ENCODE results near the gene CTBP2.

The CTBP2 gene

DNA sequence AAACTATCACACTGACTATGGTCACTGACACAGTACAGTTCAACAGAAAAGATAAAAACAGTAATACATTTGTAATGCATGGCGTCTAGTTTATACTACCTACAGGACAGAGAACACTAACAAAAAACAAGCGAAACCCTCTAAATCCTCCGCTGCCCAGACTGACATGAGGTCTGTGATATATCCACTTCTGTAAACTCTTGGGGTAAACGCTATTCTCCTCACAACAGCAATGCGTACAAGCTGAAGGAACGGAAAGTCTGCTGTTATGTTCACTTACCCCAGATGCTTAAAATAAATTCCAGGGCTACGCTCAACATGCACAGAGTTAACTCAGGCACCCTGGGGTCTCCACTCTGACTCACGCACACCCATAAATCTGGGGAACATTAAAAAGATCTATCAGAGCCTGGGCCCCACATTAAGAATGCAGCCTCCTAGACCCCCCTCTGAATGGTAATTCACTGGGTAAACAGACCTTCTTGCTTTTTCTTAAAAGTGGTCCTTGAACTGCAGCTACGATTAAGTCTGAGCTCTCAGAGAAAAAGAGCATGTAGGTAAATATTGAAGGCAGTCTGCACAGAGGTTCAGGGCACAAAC is 105.6 kb downstream of the CTBP2 start:
- TF ChIP-seq, protein P1, sequence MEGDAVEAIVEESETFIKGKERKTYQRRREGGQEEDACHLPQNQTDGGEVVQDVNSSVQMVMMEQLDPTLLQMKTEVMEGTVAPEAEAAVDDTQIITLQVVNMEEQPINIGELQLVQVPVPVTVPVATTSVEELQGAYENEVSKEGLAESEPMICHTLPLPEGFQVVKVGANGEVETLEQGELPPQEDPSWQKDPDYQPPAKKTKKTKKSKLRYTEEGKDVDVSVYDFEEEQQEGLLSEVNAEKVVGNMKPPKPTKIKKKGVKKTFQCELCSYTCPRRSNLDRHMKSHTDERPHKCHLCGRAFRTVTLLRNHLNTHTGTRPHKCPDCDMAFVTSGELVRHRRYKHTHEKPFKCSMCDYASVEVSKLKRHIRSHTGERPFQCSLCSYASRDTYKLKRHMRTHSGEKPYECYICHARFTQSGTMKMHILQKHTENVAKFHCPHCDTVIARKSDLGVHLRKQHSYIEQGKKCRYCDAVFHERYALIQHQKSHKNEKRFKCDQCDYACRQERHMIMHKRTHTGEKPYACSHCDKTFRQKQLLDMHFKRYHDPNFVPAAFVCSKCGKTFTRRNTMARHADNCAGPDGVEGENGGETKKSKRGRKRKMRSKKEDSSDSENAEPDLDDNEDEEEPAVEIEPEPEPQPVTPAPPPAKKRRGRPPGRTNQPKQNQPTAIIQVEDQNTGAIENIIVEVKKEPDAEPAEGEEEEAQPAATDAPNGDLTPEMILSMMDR (IDR thresholded peaks at IDR 0.05; ENCODE audit: insufficient read depth, low read length, poor library complexity, severe bottlenecking) = no peak
- Histone ChIP-seq H3K36me3 (ENCODE audit: control insufficient read depth, insufficient read depth, low read length) (no peaks in the 10 kb centered on the region), H3K4me3 (replicated peaks; ENCODE audit: low read depth, low read length) (no peak overlapping the region), H3K27me3 (replicated peaks; ENCODE audit: control insufficient read depth, insufficient read depth, low read length) (no peaks in the 10 kb centered on the region; the same call in none of the 2 replicates)
- no peak for DNase-seq (ENCODE audit: extremely low read depth, insufficient read length)

DNA sequence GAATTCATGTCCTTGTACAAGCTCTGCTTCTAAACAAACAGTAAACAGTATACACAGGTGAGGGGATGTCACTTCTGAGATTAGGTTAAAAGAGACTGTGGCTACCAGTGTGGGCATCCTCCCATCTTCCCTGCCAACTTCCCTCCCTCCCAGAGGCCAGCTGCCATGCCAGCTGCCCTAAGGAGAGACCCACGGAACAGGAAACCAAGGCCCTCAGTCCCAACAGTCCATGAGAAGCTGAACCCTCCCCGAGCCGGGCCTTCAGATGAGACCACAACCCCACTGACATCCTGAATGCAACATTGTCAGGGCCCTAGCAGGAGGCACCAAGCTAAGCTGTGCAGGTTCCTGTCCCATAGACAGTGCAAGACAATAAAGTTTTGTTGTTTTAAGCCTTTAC is 106.1 kb downstream of the CTBP2 start:
- H3K4me3 ChIP-seq (replicated peaks; ENCODE audit: low read depth, low read length) = no peak overlapping the region
- H3K36me3 ChIP-seq (ENCODE audit: control insufficient read depth, insufficient read depth, low read length) = no peaks in the 10 kb centered on the region
- peaks cover under 1% of the 10 kb centered on the region for H3K27me3 ChIP-seq (replicated peaks; ENCODE audit: control insufficient read depth, insufficient read depth, low read length)
- DNase-seq (ENCODE audit: extremely low read depth, insufficient read length) = no peak
- TF ChIP-seq, protein P1 (IDR thresholded peaks at IDR 0.05; ENCODE audit: insufficient read depth, low read length, poor library complexity, severe bottlenecking) = no peak

DNA sequence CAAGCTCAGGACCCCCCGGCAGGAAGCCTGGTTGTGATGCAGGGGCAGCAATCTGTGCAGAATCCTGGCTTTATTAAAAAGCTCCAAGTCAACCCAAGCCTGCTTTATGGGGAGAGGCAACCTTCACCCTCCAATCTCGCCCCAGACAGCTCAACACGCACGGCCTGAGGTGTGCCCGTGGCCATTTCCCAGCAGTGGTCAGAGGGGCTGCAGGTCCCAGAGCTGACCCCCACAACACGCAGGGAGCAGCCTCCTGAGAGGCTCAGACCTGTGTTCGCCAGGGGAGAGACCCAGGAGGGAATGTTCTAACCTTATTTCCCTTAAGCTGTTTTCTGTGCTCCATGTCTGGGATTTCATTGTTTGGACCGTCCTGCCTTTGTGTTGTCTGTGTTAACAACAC is 108.2 kb downstream of the CTBP2 start:
- DNase-seq (ENCODE audit: extremely low read depth, insufficient read length) = no peak
- Histone ChIP-seq H3K27me3 (replicated peaks; ENCODE audit: control insufficient read depth, insufficient read depth, low read length) (peaks cover 2% of the 10 kb centered on the region), H3K36me3 (ENCODE audit: control insufficient read depth, insufficient read depth, low read length) (no peaks in the 10 kb centered on the region), H3K4me3 (replicated peaks; ENCODE audit: low read depth, low read length) (no peak overlapping the region)
- TF ChIP-seq, protein P1 (IDR thresholded peaks at IDR 0.05; ENCODE audit: insufficient read depth, low read length, poor library complexity, severe bottlenecking) = no peak

DNA sequence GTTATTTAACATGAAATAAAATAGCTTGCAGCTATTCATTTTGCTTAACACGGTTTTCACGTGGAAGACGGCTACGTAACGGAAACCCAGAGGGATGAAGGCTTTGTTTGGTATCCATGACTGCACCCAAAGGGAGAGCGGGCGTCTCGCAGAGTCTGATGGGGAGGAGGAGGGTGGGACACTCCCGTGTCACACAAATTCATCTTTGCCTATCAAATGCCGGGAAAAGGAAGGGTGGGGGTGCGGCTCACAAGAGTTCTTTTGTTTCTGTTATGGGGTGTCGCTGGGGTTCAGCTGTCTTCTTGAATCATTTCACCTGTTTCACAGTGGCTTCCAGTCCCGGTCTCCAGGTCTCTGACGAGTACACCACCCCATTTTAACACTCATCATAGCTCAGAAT is 110.0 kb downstream of the CTBP2 start:
- no peak for DNase-seq (ENCODE audit: extremely low read depth, insufficient read length)
- TF ChIP-seq, protein P1 (IDR thresholded peaks at IDR 0.05; ENCODE audit: insufficient read depth, low read length, poor library complexity, severe bottlenecking) = no peak
- Histone ChIP-seq H3K4me3 (replicated peaks; ENCODE audit: low read depth, low read length) (no peak overlapping the region), H3K27me3 (replicated peaks; ENCODE audit: control insufficient read depth, insufficient read depth, low read length) (peaks cover 2% of the 10 kb centered on the region), H3K36me3 (ENCODE audit: control insufficient read depth, insufficient read depth, low read length) (no peaks in the 10 kb centered on the region)

DNA sequence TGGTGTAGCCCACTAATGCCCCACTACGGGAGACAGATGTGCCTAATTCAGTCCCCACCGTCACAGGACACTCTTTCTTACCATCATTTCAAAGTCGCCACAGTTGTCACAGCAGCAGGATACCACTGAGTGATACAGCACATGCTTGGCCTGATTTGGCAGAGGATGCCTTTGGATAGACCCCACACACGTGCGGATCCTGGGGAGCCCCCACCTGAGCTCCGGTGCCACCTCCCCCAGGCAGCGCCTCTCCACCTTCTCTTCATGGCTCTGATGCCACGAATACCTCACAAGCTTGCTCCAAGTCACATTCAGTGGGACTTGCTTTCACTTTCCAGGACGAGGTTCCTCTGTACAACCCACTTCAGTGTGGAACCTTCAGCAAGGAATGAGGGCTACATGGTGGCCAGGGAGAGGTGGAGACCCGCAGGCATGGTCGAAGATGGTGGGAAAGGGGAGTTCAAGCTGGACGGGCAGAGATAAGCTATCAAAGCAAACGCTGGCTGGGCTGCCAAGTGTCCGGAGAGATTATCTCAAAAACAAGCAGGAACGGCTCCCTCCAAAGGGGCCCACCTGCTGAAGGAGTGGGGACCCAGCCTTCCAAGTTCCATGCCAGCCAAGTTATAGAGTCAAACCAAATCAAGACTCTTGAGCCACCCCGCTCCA is 111.0 kb downstream of the CTBP2 start:
- H3K27me3 ChIP-seq (replicated peaks; ENCODE audit: control insufficient read depth, insufficient read depth, low read length) = peaks cover 2% of the 10 kb centered on the region
- no peak for DNase-seq (ENCODE audit: extremely low read depth, insufficient read length)
- no peaks in the 10 kb centered on the region for H3K36me3 ChIP-seq (ENCODE audit: control insufficient read depth, insufficient read depth, low read length)
- TF ChIP-seq, protein P1 (IDR thresholded peaks at IDR 0.05; ENCODE audit: insufficient read depth, low read length, poor library complexity, severe bottlenecking) = no peak
- H3K4me3 ChIP-seq (replicated peaks; ENCODE audit: low read depth, low read length) = no peak overlapping the region

Data from GM06990 (cell line).